Measurements from ENCODE around the gene GLP1R.

DNA sequence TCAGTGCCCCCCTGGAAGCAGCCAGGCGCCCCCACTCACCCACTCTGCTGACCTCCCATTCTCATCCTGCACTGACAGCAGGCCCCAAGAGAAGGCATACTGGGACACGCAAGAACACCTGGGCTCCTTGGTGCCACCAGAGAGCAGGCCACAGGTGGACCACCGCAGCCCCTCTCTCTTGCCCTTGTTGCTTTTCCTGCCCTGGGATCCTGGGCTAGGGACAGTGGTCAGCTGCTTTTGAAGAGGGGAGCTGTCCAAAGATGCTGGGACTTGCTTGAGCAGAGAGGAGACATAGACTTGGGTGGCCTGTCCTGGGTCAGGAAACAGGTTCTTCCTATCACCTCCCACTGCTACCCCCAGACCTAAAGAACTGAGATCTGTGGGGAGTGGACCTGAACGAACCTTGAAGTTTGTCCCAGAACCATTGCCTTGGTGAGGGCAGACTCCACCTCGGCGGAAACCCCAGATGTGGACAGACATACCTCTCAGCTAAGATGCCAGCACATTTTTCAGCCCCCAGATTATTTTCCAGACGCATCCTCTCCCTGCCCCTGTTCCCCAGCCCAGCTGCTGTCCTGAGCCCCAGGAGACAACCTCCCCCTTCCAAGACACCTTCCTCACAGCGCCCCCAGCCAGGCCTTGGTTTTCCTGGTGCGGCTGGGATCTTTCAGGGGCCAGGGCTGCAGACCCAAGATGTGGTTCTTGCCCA, 1.1 kb downstream of the GLP1R start:
- no peak for TF ChIP-seq CTCF (IDR thresholded peaks at IDR 0.05; ENCODE audit: poor library complexity, severe bottlenecking)
- no peak for TF ChIP-seq REST (IDR thresholded peaks at IDR 0.05; ENCODE audit: borderline replicate concordance)
- no peak for TF ChIP-seq EP300 (conservative IDR thresholded peaks at IDR 0.05; ENCODE audit: poor library complexity, severe bottlenecking)

Measured in neural cell (in vitro differentiated cells).